HG02870 (cell line): ENCODE measurements around the gene NFASC.

Experiments used
- ATAC-seq: cut with Tn5 transposase; IDR thresholded peaks from one replicate; pipeline ENCODE4 v1.9.1; 2021; ENCODE audit warnings: mild to moderate bottlenecking, moderate library complexity; ENCODE audit not compliant: unreplicated experiment

NFASC gene

GRCh38 chr1:204927673-204928641, 57.3 kb downstream of the NFASC start:
- ATAC-seq: no peak

GRCh38 chr1:204928671-204929486, 58.2 kb downstream of the NFASC start:
- ATAC-seq: no peak

- no peak for ATAC-seq
Observed at GRCh38 chr1:204929487-204930154, 59.0 kb downstream of the NFASC start.

- ATAC-seq: no peak
Observed at GRCh38 chr1:204930155-204930523, 59.5 kb downstream of the NFASC start.

- ATAC-seq: no peak
Observed at GRCh38 chr1:204931313-204931712, 60.7 kb downstream of the NFASC start.

GRCh38 chr1:204931768-204932572, 61.3 kb downstream of the NFASC start:
- no peak for ATAC-seq

- ATAC-seq: no peak
Observed at GRCh38 chr1:204932573-204932909, 61.9 kb downstream of the NFASC start.

GRCh38 chr1:204935155-204935554, 64.5 kb downstream of the NFASC start:
- ATAC-seq: no peak

- ATAC-seq: no peak
Observed at GRCh38 chr1:204936765-204937164, 66.1 kb downstream of the NFASC start.

- ATAC-seq: no peak
Observed at GRCh38 chr1:204937901-204938300, 67.2 kb downstream of the NFASC start.

- no peak for ATAC-seq
Observed at GRCh38 chr1:204940591-204940990, 69.9 kb downstream of the NFASC start.

GRCh38 chr1:204941421-204942338, 71.0 kb downstream of the NFASC start:
- ATAC-seq: no peak

- no peak for ATAC-seq
Observed at GRCh38 chr1:204943495-204943894, 72.8 kb downstream of the NFASC start.

GRCh38 chr1:204944662-204945061, 74.0 kb downstream of the NFASC start:
- no peak for ATAC-seq

- no peak for ATAC-seq
Observed at GRCh38 chr1:204945565-204945977, 74.9 kb downstream of the NFASC start.

- ATAC-seq: no peak
Observed at GRCh38 chr1:204946640-204947039, 76.0 kb downstream of the NFASC start.

- no peak for ATAC-seq
Observed at GRCh38 chr1:204947338-204947737, 76.7 kb downstream of the NFASC start.

- ATAC-seq: no peak
Observed at GRCh38 chr1:204947747-204948146, 77.1 kb downstream of the NFASC start.

- no peak for ATAC-seq
Observed at GRCh38 chr1:204950353-204951001, 79.8 kb downstream of the NFASC start.
